ENCODE measurements around the gene CGB5. TPM values are rescaled to one million over a fixed set of nuclear protein-coding genes. Genes with fewer than 3 reads are reported as not detected.
A peak's percentile ranks its signal among the peaks of the same experiment; 100 is the strongest.

CGB5 gene
- total RNA-seq, 1 donor from 2014 or later: not detected

- no peak overlapping the region for H3K27ac Mint-ChIP-seq (ENCODE audit: unreplicated experiment)
- DNase-seq (ENCODE audit: low read depth, low spot score): no peak
Measured at GRCh38 chr19:49006905-49007304, 36.7 kb upstream of the CGB5 start.

DNA sequence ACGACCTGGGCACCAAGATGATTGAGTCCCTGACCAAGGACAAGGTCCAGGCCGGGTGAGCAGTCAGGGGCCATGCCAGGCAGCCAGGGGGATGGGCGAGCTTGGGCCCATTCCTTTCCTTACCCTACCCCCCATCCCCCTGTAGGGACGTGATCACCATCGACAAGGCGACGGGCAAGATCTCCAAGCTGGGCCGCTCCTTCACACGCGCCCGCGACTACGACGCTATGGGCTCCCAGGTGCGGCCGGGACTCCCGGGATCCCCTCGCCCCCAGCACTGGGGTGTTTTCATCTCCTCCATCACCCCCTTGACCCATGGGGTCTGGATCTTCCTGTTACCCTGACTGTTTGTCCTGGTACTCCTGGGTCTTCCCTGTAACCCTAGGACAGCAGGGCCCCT, 33.8 kb upstream of the CGB5 start:
- Mint-ChIP-seq H3K9me3 (no peaks in the 10 kb centered on the region), H3K4me1 (no peaks in the 10 kb centered on the region), H3K4me3 (no peak overlapping the region), H3K27me3 (ENCODE audit: low read depth) (no peaks in the 10 kb centered on the region), H3K36me3 (ENCODE audit: low read depth) (peaks cover 5% of the 10 kb centered on the region), H3K27ac (ENCODE audit: unreplicated experiment) (no peak overlapping the region)
- no peak for DNase-seq (ENCODE audit: low read depth, low spot score)
- TF ChIP-seq, protein P1, sequence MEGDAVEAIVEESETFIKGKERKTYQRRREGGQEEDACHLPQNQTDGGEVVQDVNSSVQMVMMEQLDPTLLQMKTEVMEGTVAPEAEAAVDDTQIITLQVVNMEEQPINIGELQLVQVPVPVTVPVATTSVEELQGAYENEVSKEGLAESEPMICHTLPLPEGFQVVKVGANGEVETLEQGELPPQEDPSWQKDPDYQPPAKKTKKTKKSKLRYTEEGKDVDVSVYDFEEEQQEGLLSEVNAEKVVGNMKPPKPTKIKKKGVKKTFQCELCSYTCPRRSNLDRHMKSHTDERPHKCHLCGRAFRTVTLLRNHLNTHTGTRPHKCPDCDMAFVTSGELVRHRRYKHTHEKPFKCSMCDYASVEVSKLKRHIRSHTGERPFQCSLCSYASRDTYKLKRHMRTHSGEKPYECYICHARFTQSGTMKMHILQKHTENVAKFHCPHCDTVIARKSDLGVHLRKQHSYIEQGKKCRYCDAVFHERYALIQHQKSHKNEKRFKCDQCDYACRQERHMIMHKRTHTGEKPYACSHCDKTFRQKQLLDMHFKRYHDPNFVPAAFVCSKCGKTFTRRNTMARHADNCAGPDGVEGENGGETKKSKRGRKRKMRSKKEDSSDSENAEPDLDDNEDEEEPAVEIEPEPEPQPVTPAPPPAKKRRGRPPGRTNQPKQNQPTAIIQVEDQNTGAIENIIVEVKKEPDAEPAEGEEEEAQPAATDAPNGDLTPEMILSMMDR (conservative IDR thresholded peaks at IDR 0.05): no peak

More at GRCh38 chr19:49006905-49007304, 36.7 kb upstream of the CGB5 start:
- H3K27me3 Mint-ChIP-seq (ENCODE audit: low read depth): no peaks in the 10 kb centered on the region
- H3K9me3 Mint-ChIP-seq: no peaks in the 10 kb centered on the region
- no peak overlapping the region for H3K4me3 Mint-ChIP-seq
- TF ChIP-seq, protein P1 (conservative IDR thresholded peaks at IDR 0.05): no peak
- H3K4me1 Mint-ChIP-seq: no peaks in the 10 kb centered on the region
- H3K36me3 Mint-ChIP-seq (ENCODE audit: low read depth): peaks cover 7% of the 10 kb centered on the region

DNA sequence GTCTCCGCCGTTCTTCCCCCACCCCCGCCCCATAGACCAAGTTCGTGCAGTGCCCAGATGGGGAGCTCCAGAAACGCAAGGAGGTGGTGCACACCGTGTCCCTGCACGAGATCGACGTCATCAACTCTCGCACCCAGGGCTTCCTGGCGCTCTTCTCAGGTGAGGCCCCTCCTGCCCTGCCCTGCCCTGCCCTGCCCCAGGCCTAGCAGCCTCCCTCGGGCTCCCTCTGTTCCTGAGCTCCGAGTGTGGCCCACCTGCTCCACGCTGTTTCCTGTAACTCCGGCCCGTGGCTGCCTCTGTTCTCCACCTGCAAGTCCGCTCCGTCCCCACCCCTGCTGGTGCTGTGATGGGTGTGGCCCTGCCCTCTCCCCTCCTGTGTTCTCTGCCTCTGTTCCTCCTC, 33.2 kb upstream of the CGB5 start:
- Mint-ChIP-seq H3K4me3 (no peak overlapping the region), H3K27ac (ENCODE audit: unreplicated experiment) (no peak overlapping the region), H3K9me3 (no peaks in the 10 kb centered on the region), H3K27me3 (ENCODE audit: low read depth) (no peaks in the 10 kb centered on the region), H3K4me1 (no peaks in the 10 kb centered on the region), H3K36me3 (ENCODE audit: low read depth) (peaks cover 5% of the 10 kb centered on the region)
- TF ChIP-seq, protein P1 (conservative IDR thresholded peaks at IDR 0.05): no peak
- no peak for DNase-seq (ENCODE audit: low read depth, low spot score)

GRCh38 chr19:49011194-49011593, 32.5 kb upstream of the CGB5 start:
- TF ChIP-seq, protein P1 (conservative IDR thresholded peaks at IDR 0.05): no peak
- no peak overlapping the region for H3K27ac Mint-ChIP-seq (ENCODE audit: unreplicated experiment)
- no peak for DNase-seq (ENCODE audit: low read depth, low spot score)
- no peaks in the 10 kb centered on the region for H3K9me3 Mint-ChIP-seq
- H3K27me3 Mint-ChIP-seq (ENCODE audit: low read depth): peaks cover 3% of the 10 kb centered on the region
- no peak overlapping the region for H3K4me3 Mint-ChIP-seq
- H3K4me1 Mint-ChIP-seq: no peaks in the 10 kb centered on the region
- H3K36me3 Mint-ChIP-seq (ENCODE audit: low read depth): peaks cover 10% of the 10 kb centered on the region

DNA sequence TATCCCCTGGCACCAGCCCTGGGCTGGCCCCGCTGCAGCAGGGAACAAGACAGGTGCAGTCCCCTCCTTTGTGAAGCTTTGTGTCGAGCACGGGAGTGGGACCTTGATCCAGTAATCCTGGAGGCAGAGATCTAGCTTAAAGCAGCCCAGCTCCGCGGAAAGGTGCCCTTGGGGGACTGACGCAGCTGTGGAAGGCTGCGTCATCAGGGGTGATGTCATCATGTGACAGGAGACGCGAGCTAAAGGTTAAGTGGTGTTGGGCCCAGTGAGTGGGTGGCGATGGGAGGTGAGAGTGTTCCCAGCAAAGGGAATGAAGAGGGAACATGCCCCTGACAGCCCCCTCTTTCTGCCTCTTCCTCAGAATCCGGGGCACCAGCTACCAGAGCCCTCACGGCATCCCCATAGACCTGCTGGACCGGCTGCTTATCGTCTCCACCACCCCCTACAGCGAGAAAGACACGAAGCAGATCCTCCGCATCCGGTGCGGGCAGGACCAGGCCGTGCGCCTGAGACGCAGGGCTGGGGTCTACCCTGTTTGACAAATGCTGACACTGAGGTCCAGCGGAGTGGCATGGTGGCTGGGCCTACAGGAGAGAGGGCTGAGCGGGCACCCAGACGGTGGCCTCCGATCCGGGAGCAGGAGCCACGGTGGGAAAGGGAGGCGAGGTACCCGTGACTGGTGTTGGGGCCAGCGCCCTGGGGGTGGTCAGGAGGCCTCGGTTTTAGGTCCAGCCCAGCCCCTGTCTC, 29.4 kb upstream of the CGB5 start:
- peaks cover 4% of the 10 kb centered on the region for H3K4me1 Mint-ChIP-seq
- peaks cover 10% of the 10 kb centered on the region for H3K36me3 Mint-ChIP-seq (ENCODE audit: low read depth)
- H3K27me3 Mint-ChIP-seq (ENCODE audit: low read depth): peaks cover 27% of the 10 kb centered on the region
- H3K9me3 Mint-ChIP-seq: no peaks in the 10 kb centered on the region
- TF ChIP-seq, protein P1 (conservative IDR thresholded peaks at IDR 0.05): no peak
- H3K4me3 Mint-ChIP-seq: no peak overlapping the region
- no peak for DNase-seq (ENCODE audit: low read depth, low spot score)
- H3K27ac Mint-ChIP-seq (ENCODE audit: unreplicated experiment): peak overlapping the region; percentile 20

Data from neural crest cell (in vitro differentiated cells).